GM12878 (cell line): ENCODE measurements around the gene PPP1R26.

Source experiments
- EGR1 ChIP-seq, 2 experiments: IDR thresholded peaks; 1 replicate in 1 of 2; 2 replicates in 1 of 2; pipeline ENCODE4 v1.6.1; 2011 to 2012; ENCODE audit warnings: low read depth in 2 of 2, low read length in 2 of 2, borderline replicate concordance in 1 of 2, mild to moderate bottlenecking in 1 of 2, moderate library complexity in 1 of 2
- MAX ChIP-seq: IDR thresholded peaks from 2 replicates; pipeline ENCODE4 v1.6.1; 2012; ENCODE audit warnings: low read depth, low read length, improper control_type of control experiment
- NFYB ChIP-seq: IDR thresholded peaks from 2 replicates; pipeline ENCODE4 v1.6.1; 2011; ENCODE audit warnings: low read depth, mild to moderate bottlenecking, low read length, improper control_type of control experiment, moderate library complexity; ENCODE audit not compliant: insufficient read depth
- NR2C1 ChIP-seq: fragments of 450-650 bp; IDR thresholded peaks from 2 replicates; pipeline ENCODE4 v1.6.1; 2017; ENCODE audit warnings: antibody characterized with exemption, mild to moderate bottlenecking, moderate library complexity
- POLR2A ChIP-seq: IDR thresholded peaks from 2 replicates; pipeline ENCODE4 v1.6.1; 2011; ENCODE audit warnings: low read depth, mild to moderate bottlenecking, low read length
- POLR2AphosphoS2 ChIP-seq: IDR thresholded peaks from 2 replicates; pipeline ENCODE4 v1.6.1; 2011; ENCODE audit warnings: low read depth, mild to moderate bottlenecking, low read length, improper control_type of control experiment, moderate library complexity
- POLR2AphosphoS5 ChIP-seq: IDR thresholded peaks from 2 replicates; pipeline ENCODE4 v1.6.1; 2011; ENCODE audit warnings: mild to moderate bottlenecking, low read length, inconsistent platforms
- SMC3 ChIP-seq: IDR thresholded peaks from 2 replicates; pipeline ENCODE4 v1.6.1; 2011; ENCODE audit warnings: low read length, improper control_type of control experiment, borderline replicate concordance
- SP1 ChIP-seq: IDR thresholded peaks from one replicate; pipeline ENCODE4 v1.6.1; 2011; ENCODE audit warnings: low read depth, low read length
- TF ChIP-seq, protein P1 (sequence below), 3 experiments: IDR thresholded peaks in 2 of 3; conservative IDR thresholded peaks in 1 of 3; 2 replicates each; pipeline ENCODE4 v1.5.1; 2011; ENCODE audit warnings: low read depth in 3 of 3, low read length in 3 of 3, mild to moderate bottlenecking in 3 of 3, control low read depth in 2 of 3, moderate library complexity in 2 of 3, inconsistent platforms in 1 of 3, mixed read lengths in 1 of 3; ENCODE audit not compliant: control insufficient read depth in 2 of 3, insufficient read depth in 1 of 3; ENCODE audit errors: extremely low read depth in 1 of 3
- TF ChIP-seq, protein P2 (sequence below): IDR thresholded peaks from 2 replicates; pipeline ENCODE4 v1.6.1; 2011; ENCODE audit warnings: low read depth, mild to moderate bottlenecking, low read length, moderate library complexity, borderline replicate concordance; ENCODE audit errors: extremely low read depth
- TF ChIP-seq, protein P3 (sequence below): fragments of 450-650 bp; IDR thresholded peaks from 2 replicates; pipeline ENCODE4 v1.6.1; 2017; ENCODE audit warnings: mild to moderate bottlenecking, low read depth, inconsistent platforms; ENCODE audit not compliant: poor library complexity, severe bottlenecking

GRCh38 chr9:135440620-135441019 is 39.0 kb upstream of the PPP1R26 start:
- TF ChIP-seq MAX (no peak), POLR2A (no peak), SP1 (no peak), POLR2AphosphoS5 (no peak), NFYB (no peak), SMC3 (no peak), NR2C1 (no peak), EGR1 (IDR thresholded peaks at IDR 0.05; ENCODE audit: borderline replicate concordance in 1 of 2, low read depth in 2 of 2, low read length in 2 of 2) (no peak), POLR2AphosphoS2 (no peak)
- TF ChIP-seq, protein P1, sequence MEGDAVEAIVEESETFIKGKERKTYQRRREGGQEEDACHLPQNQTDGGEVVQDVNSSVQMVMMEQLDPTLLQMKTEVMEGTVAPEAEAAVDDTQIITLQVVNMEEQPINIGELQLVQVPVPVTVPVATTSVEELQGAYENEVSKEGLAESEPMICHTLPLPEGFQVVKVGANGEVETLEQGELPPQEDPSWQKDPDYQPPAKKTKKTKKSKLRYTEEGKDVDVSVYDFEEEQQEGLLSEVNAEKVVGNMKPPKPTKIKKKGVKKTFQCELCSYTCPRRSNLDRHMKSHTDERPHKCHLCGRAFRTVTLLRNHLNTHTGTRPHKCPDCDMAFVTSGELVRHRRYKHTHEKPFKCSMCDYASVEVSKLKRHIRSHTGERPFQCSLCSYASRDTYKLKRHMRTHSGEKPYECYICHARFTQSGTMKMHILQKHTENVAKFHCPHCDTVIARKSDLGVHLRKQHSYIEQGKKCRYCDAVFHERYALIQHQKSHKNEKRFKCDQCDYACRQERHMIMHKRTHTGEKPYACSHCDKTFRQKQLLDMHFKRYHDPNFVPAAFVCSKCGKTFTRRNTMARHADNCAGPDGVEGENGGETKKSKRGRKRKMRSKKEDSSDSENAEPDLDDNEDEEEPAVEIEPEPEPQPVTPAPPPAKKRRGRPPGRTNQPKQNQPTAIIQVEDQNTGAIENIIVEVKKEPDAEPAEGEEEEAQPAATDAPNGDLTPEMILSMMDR (IDR thresholded peaks at IDR 0.05 in 2 of 3, conservative IDR thresholded peaks at IDR 0.05 in 1 of 3; ENCODE audit: control insufficient read depth in 2 of 3, extremely low read depth in 1 of 3, insufficient read depth in 1 of 3, low read depth in 3 of 3, low read length in 3 of 3), result peak in 1 of 3 experiments; percentile 9; a peak in 1 of 6 replicates
- TF ChIP-seq, protein P2, sequence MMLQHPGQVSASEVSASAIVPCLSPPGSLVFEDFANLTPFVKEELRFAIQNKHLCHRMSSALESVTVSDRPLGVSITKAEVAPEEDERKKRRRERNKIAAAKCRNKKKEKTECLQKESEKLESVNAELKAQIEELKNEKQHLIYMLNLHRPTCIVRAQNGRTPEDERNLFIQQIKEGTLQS, result no peak
- TF ChIP-seq, protein P3, sequence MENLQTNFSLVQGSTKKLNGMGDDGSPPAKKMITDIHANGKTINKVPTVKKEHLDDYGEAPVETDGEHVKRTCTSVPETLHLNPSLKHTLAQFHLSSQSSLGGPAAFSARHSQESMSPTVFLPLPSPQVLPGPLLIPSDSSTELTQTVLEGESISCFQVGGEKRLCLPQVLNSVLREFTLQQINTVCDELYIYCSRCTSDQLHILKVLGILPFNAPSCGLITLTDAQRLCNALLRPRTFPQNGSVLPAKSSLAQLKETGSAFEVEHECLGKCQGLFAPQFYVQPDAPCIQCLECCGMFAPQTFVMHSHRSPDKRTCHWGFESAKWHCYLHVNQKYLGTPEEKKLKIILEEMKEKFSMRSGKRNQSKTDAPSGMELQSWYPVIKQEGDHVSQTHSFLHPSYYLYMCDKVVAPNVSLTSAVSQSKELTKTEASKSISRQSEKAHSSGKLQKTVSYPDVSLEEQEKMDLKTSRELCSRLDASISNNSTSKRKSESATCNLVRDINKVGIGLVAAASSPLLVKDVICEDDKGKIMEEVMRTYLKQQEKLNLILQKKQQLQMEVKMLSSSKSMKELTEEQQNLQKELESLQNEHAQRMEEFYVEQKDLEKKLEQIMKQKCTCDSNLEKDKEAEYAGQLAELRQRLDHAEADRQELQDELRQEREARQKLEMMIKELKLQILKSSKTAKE, result no peak
